ENCODE data around the gene ACR. TPM values are rescaled to one million over a fixed set of nuclear protein-coding genes. Genes with fewer than 3 reads are reported as not detected.
"Not testable (repeated sequence)": the region's sequence is repeated elsewhere in the genome, so short reads cannot be mapped to it uniquely, and the experiment has no call there.

ACR gene
- total and polyA plus RNA-seq, 2 of the 4 experiments (the other 2 are of a cell fraction): not detected

DNA sequence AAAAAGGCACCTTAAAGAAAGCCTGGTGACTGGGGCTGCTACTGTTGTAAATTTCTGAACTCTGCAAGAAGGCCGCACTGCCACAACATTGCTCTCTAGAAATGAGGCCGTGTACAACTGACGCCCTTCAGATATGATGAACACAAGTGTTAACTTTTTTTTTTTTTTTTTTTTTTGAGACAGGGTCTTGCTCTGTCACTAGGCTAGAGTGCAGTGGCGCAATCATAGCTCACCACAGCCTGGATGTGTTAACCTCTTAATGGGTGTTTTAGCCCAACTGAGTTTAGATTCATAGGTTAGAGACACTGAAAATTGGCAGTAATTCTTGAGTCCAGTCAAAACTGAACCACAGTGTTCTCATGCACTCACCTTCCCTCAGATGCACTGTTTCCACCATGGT lies 42.2 kb downstream of the ACR start:
- POLR2A ChIA-PET (ENCODE audit: unreplicated experiment); H3K4ac ChIP-seq (ENCODE audit: low read depth, low read length); H3K36me3 ChIP-seq (ENCODE audit: control insufficient read depth, insufficient read depth, low read length); dilution Hi-C loops (cut with HindIII; ENCODE audit: low sequenced_read_pairs, unreplicated experiment); H3K56ac ChIP-seq (ENCODE audit: extremely low read depth, insufficient read depth, low read length); ATAC-seq (ENCODE audit: low read depth); H4K8ac ChIP-seq (ENCODE audit: low read depth in 2 of 2, low read length in 2 of 2); H2BK120ac ChIP-seq (ENCODE audit: low read depth, low read length); H3K14ac ChIP-seq (replicated peaks; ENCODE audit: low read depth, low read length); H2AK5ac ChIP-seq (ENCODE audit: low read depth, low read length); H2BK5ac ChIP-seq (ENCODE audit: low read depth, low read length, poor library complexity, severe bottlenecking); H2AFZ ChIP-seq (replicated peaks; ENCODE audit: low read length, poor library complexity); H3K79me1 ChIP-seq (ENCODE audit: low read depth in 1 of 2, low read length in 2 of 2); H3K9me1 ChIP-seq (ENCODE audit: insufficient read depth, low read length); H2BK15ac ChIP-seq (ENCODE audit: low read depth, low read length); H3K9ac ChIP-seq (ENCODE audit: low read depth, low read length); H3K4me3 ChIP-seq (ENCODE audit: insufficient read depth, low read depth, low read length); CTCF ChIA-PET; H3K27ac ChIP-seq (ENCODE audit: insufficient read depth, low read length); H4K5ac ChIP-seq (ENCODE audit: low read depth, low read length); H3K18ac ChIP-seq (ENCODE audit: low read depth, low read length); intact Hi-C loops (cut with micrococcal nuclease); H2AK9ac ChIP-seq (replicated peaks; ENCODE audit: low read depth, low read length, poor library complexity); H3K23ac ChIP-seq (ENCODE audit: low read depth, low read length); H4K20me1 ChIP-seq (ENCODE audit: insufficient read depth, low read length); H3K9me3 ChIP-seq (ENCODE audit: control insufficient read depth, insufficient read depth, low read length); H4K91ac ChIP-seq (ENCODE audit: insufficient read depth, low read depth, low read length); H3K27me3 ChIP-seq (ENCODE audit: control insufficient read depth, insufficient read depth, low read length); DNase-seq; H3K4me1 ChIP-seq (ENCODE audit: control insufficient read depth, insufficient read depth, low read length); in situ Hi-C loops (cut with MboI; ENCODE audit: low sequenced_read_pairs); H3K4me2 ChIP-seq (ENCODE audit: low read depth, low read length); BruUV-seq (replicated peaks); H2BK20ac ChIP-seq (ENCODE audit: low read depth, low read length): not testable (repeated sequence)
- WGBS, 2 experiments (ENCODE audit: extremely low coverage in 2 of 2, insufficient read length in 1 of 2): no CpG with 5 or more reads among the region's 4 CpGs

DNA sequence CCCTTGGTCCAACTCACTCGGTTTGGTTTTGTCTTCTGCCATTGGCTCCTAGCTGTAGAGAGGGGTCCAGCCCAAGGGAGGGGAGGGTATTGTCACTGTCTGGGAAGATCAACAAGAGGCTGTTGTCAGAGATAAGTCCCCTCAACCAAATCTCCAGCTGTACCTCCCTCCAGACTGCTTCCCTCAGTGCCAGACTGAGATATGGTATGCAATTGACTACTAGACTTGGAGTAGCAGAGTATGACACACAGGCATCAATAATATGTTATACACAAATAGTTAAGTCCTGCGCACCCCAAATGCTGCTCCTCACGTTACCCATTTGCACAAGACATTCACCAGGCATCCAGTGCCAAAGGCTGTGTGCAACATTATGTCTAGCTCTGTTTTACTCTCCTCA lies 44.2 kb downstream of the ACR start:
- H4K8ac ChIP-seq (ENCODE audit: low read depth in 2 of 2, low read length in 2 of 2); H3K27me3 ChIP-seq (ENCODE audit: control insufficient read depth, insufficient read depth, low read length); H2BK5ac ChIP-seq (ENCODE audit: low read depth, low read length, poor library complexity, severe bottlenecking); H2BK20ac ChIP-seq (ENCODE audit: low read depth, low read length); H3K9ac ChIP-seq (ENCODE audit: low read depth, low read length); in situ Hi-C loops (cut with MboI; ENCODE audit: low sequenced_read_pairs); H3K9me1 ChIP-seq (ENCODE audit: insufficient read depth, low read length); ATAC-seq (ENCODE audit: low read depth); H3K36me3 ChIP-seq (ENCODE audit: control insufficient read depth, insufficient read depth, low read length); BruUV-seq (replicated peaks); H3K14ac ChIP-seq (replicated peaks; ENCODE audit: low read depth, low read length); H2AFZ ChIP-seq (replicated peaks; ENCODE audit: low read length, poor library complexity); dilution Hi-C loops (cut with HindIII; ENCODE audit: low sequenced_read_pairs, unreplicated experiment); H3K9me3 ChIP-seq (ENCODE audit: control insufficient read depth, insufficient read depth, low read length); H3K79me1 ChIP-seq (ENCODE audit: low read depth in 1 of 2, low read length in 2 of 2); H3K4ac ChIP-seq (ENCODE audit: low read depth, low read length); H4K20me1 ChIP-seq (ENCODE audit: insufficient read depth, low read length); H2AK9ac ChIP-seq (replicated peaks; ENCODE audit: low read depth, low read length, poor library complexity); intact Hi-C loops (cut with micrococcal nuclease); H3K4me1 ChIP-seq (ENCODE audit: control insufficient read depth, insufficient read depth, low read length); CTCF ChIA-PET; H4K5ac ChIP-seq (ENCODE audit: low read depth, low read length); DNase-seq; H3K4me3 ChIP-seq (ENCODE audit: insufficient read depth, low read depth, low read length); H3K4me2 ChIP-seq (ENCODE audit: low read depth, low read length); H2BK15ac ChIP-seq (ENCODE audit: low read depth, low read length); H2AK5ac ChIP-seq (ENCODE audit: low read depth, low read length); H3K56ac ChIP-seq (ENCODE audit: extremely low read depth, insufficient read depth, low read length); H3K27ac ChIP-seq (ENCODE audit: insufficient read depth, low read length); POLR2A ChIA-PET (ENCODE audit: unreplicated experiment); H2BK120ac ChIP-seq (ENCODE audit: low read depth, low read length); H3K23ac ChIP-seq (ENCODE audit: low read depth, low read length); H4K91ac ChIP-seq (ENCODE audit: insufficient read depth, low read depth, low read length); H3K18ac ChIP-seq (ENCODE audit: low read depth, low read length): not testable (repeated sequence)
- WGBS, 2 experiments (ENCODE audit: extremely low coverage in 2 of 2, insufficient read length in 1 of 2): no CpG with 5 or more reads among the region's 3 CpGs

All from IMR-90 (cell line).